Activated CD4-positive, alpha-beta T cell treated with anti-CD3 and anti-CD28 coated beads, Interleukin-2, amount 50 U/mL, for 1 hour (primary cell): ENCODE results near the gene TMEM205.
"Not testable (repeated sequence)": the region's sequence is repeated elsewhere in the genome, so short reads cannot be mapped to it uniquely, and the experiment has no call there.

ENCODE experiments used
- DNase-seq: peaks from one replicate; pipeline ENCODE4 v3.0.0-alpha.2; 2020

The TMEM205 gene

DNA sequence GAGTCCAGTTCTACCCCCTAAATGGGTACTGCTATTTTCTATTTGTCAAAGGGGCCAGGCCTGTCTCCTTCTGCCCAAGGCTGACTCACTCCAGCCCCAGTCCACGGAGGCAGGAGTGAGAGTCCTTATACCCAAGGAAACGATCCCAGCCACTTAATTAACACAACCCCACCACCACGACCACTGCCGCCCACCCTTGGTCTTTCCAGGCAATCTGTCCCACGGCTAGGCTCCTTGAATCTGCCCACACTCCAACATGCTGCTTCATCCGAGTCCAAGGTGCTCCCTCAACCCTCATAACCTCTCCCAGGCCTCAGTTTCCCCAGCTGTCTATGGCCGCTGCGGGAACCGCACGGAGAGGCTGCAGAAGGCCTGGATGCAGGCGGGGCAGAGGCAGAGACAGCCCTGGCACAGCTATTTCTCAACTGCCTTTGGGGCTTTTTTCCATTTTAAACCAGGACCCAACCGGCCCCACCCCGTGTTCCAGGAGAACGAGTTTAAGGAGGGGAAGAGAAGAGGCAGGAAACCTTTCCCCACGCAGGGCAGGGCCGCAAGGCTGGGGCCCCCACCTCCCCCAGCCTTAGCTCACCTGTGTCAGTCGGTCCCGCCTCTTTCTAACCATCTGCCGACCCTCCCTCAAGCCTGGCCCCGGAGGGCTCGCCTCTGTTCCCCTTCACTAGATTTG, 7.4 kb downstream of the TMEM205 start:
- DNase-seq = no peak

DNA sequence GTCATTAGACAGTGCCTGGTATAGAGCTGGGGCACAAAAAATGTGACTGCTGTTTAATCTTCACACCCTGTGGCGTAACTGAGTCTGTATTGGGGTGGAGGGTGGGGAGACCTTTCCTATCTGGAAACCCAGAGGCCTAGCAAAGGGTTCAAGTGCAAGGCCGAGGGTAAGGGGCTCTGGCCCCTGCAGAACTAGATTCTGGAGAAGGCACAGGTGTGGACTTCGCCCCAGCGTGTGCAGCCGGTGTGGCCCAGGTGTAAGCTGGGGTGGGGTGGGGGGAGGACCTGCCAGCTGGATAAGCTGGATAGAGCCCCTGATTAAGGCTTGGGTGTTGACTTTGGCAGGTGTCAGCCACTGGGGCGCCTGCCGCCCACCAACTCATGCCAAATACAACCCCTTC, 7.9 kb downstream of the TMEM205 start:
- no peak for DNase-seq

DNA sequence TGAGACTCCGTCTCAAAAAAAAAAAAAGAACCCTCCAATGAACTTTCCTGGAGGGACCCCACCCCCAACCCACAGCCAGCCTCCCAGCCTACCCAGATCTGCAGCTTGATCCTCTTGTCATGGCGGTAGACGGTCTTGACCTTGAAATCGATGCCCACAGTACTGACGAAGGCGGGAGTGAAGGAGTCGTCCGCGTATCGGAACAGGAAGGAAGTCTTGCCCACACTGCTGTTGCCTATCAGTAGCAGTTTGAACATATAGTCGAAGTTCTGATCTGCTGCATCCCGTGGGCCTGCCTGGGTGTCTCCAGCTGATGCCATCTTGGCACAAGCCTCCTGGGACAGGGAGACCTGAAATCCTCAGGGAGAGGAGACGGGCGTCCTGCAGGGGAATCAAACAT, 9.0 kb downstream of the TMEM205 start:
- DNase-seq = no peak

- DNase-seq = no peak
These were observed 10.5 kb downstream of the TMEM205 start for GRCh38 chr19:11335449-11336146.

GRCh38 chr19:11333838-11334237, 12.2 kb downstream of the TMEM205 start:
- DNase-seq = not testable (repeated sequence)

- DNase-seq = no peak
These were observed 13.2 kb downstream of the TMEM205 start for GRCh38 chr19:11332822-11333221.

- DNase-seq = no peak
These were observed 14.6 kb downstream of the TMEM205 start for GRCh38 chr19:11331502-11331901.

DNA sequence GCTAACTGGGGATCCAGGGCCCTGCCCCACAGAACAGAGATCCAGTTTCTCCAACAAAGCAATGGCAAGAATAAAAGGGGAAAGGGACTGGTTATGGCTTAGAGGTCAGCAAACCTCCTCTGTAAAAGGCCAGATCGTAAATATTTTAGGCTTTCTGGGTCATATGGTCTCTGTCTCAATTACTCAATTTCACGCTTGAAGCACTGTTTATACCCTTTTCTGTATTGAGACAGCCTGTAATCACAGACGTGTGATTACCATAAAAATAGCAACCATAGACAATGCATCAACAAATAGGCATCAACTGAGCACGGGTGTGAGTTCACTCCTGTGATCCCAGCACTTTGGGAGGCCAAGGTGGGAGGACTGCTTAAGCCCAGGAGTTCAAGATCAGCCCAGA, 15.9 kb downstream of the TMEM205 start:
- no peak for DNase-seq

DNA sequence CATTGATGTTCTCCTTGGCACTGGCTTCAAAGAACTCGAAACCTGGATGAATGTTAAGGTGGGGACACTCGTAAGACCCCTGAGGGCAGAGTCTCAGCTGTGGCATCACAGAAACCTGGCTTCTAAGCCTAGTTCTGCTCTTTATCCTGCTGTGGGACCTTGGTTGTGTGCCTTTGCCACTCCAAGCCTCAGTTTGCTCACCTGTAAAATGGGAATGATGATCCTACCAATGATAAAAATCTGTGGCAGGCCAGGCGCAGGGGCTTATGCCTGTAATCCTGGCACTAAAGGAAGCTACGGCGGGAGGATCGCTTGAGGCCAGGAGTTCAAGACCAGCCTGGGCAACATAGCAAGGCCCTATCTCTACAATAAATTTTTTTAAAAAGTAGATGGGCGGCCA, 20.5 kb downstream of the TMEM205 start:
- DNase-seq = no peak

GRCh38 chr19:11324748-11325389, 21.2 kb downstream of the TMEM205 start:
- DNase-seq = no peak

- DNase-seq = no peak
These were observed 21.9 kb downstream of the TMEM205 start for GRCh38 chr19:11324079-11324661.

- DNase-seq = no peak
These were observed 22.4 kb downstream of the TMEM205 start for GRCh38 chr19:11323601-11324078.

GRCh38 chr19:11322269-11323024, 23.6 kb downstream of the TMEM205 start:
- DNase-seq = no peak

DNA sequence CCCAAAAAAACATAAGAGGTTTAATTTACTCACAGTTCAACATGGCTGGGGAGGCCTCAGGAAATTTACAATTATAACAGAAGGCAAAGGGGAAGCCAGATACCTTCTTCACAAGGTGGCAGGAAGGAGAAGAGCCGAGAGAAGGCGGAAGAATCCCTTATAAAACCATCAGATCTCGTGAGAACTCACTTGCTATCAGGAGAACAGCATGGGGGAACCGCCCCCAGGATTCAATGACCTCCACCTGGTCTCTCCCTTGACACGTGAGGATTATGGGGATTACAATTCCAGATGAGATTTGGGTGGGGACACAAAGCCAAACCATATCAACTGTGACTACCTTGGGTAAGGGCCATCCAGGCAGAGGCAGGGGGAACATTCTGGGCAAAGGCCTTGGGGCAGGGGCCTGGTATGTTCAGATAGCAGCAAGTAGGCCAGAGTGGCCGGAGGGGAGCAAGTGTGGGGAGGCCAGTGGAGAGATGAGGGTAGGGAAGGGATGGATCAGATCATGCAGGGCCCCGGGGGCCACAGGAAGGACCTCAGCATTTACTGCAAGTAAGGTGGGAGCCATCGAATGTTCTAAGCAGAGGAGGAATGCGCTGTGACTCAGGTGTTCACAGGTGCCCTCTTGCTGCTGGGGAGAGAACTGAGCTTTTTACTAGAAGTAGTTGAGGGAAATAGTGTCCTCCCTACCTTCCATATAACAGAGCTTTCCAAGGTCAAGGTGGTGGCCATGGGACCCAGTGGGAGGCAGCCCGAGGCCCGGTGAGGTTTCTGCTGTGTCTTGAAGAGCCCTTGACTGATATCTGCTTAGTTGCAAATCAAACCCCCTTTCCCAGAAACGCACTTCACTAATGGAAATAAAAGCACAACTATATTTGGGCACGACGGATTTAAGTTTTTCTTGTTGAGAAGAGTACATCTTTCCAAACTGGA, 24.6 kb downstream of the TMEM205 start:
- no peak for DNase-seq

DNA sequence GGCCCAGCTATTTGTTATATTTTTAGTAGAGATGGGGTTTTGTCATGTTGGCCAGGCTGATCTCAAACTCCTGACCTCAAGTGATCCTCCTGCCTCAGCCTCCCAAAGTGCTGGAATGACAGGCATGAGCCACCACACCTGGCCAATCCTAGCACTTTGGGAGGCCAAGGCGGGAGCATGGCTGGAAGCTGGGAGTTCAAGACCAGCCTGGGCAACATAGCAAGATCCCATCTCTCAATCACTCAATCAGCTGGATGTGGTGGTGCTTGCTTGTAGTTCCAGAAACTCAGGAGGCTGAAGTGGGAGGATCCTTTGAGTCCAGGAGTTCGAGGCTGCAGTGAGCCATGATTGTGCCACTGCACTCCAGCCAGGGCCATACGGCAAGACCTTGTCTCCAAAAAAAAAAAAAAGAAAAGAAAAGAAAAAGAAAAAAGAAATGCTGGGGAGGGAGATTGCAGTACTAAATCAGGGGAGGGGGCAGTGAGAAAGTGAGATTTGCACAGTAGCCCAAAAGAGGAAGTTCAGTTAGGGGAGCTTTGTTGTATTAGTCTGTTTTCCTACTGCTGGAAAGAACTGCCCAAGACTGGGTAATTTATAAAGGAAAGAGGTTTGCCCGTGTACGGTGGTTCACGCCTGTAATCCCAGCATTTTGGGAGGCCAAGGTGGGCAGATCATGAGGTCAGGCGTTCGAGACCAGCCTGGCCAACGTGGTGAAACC, 25.6 kb downstream of the TMEM205 start:
- DNase-seq = not testable (repeated sequence)

- DNase-seq = no peak
These were observed 39.7 kb downstream of the TMEM205 start for GRCh38 chr19:11306337-11306736.

DNA sequence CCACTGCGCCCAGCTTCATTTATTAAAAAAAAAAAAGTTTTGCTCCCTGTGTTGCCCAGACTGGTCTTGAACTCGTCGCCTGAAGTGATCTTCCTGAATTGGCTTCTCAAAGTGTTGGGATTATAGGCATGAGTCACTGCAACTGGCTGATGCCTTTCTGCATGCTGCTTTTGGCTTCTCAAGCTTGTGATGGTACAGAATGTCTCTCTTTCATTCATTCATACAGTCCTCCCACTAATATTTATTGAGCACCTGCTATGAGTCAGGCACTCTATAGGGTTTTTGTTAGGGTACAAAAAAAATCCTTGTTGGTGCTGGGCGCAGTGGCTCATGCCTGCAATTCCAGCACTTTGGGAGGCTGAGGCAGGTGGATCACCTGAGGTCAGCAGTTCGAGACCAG, 41.1 kb downstream of the TMEM205 start:
- no peak for DNase-seq

GRCh38 chr19:11300811-11301120, 45.3 kb downstream of the TMEM205 start:
- DNase-seq = no peak

DNA sequence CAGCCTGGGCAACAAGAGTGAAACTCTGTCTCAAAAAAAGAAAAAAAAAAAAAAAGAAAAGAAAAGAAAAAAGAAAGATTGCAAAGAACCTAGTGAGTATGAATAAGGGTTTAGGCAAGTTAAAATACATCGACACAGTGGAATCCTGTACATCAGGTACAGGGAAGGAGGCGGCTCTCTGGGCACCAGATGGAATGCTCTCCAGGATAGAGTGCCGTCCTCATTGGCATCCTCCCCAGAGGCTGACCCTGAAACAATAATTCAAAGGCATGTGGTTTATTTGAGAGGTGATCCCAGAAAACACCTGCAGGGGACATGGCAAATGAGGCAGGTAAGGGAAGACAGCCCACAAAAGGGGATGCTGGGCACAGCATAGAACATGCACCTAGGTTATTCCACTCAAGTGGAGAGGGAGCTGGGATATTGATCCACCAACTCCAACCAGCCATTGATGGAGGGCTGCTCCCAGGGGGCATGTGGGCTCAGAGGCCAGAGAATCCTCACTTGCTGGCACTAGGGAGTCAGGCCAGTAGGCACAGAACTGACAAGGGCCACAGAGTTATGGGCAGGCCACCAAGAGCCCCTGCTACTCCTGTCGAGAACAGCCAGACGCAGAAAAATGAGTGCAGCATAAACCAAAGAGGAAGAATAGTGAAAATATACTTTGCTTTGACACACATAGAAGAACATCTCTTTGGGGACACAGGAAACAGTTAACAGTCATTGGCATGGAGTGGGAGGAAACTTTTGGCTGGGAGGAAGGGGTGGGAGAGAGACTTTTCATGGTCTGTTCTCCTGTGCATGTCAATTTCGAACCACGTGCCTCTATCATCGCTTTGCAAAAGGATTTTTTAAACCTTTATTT, 45.9 kb downstream of the TMEM205 start:
- DNase-seq = no peak

- no peak for DNase-seq
These were observed 49.8 kb downstream of the TMEM205 start for GRCh38 chr19:11296264-11296663.
